A549 treated with AZD9567 at 1 μM for 4 hours (cell line): ENCODE results near the gene CLASP1. TPM values are rescaled to one million over a fixed set of nuclear protein-coding genes. Genes with fewer than 3 reads are reported as not detected.

Experiments used
- total RNA-seq: library from RNA; stranded (reverse); fragments of 200-300 nt; extraction: Qiagen RNA extraction; gene quantifications from 5 replicates; pipeline ENCODE4 v1.2.3, GENCODE V29; 2022; ENCODE audit not compliant: insufficient read depth

CLASP1 gene
- total RNA-seq, result 14.7 to 19.0 TPM (median 18.0 TPM) in 5 replicates

DNA sequence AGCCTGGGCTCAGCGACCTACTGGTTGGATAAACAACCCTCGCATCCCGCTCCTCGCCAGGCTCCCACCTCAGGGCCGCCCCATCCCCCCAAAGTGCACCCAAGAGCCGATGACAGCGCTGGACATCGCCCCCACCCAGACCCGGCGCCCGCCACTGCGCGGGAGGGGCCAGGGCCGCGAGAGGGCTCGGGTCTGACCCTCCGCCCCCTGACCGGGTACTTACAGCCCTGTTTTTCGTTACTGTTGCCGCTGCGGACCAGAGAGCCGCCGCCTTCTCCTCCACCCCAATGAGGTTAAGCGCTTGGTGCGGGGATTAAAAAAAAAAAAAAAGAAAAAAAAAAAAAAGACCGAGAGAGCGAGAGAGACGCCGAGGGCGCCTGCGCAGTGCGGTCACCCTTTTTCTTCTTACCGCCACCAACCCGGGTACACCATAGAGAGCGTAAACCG is at the start of gene CLASP1:
Gene CLASP1, minus strand, starts transcription at position 314 of the 447 bp plus-strand sequence. CDS start 43,567 bp downstream, outside the sequence.

Other genes with a start within 250 kb of the CLASP1 start
- not detected in 5 replicates for gene RNU4ATAC, start 118.6 kb downstream of the CLASP1 start, total RNA-seq
- gene NIFK, start 87.4 kb upstream of the CLASP1 start, total RNA-seq, result 67.8 to 78.0 TPM (median 70.4 TPM) in 5 replicates
- gene TSN, start 106.2 kb upstream of the CLASP1 start, total RNA-seq, result 59.8 to 68.0 TPM (median 61.5 TPM) in 5 replicates